SK-N-SH treated with all-trans-retinoic acid at 6 μM for 48 hours (cell line): ENCODE measurements around the gene IFI27.
"Not testable (repeated sequence)": the region's sequence is repeated elsewhere in the genome, so short reads cannot be mapped to it uniquely, and the experiment has no call there.

Experiments
- ARNTL ChIP-seq: fragments of 450-650 bp; formaldehyde crosslinking; IDR thresholded peaks from 2 replicates; pipeline ENCODE4 v1.5.0; 2020; ENCODE audit warnings: low read depth, mild to moderate bottlenecking, moderate library complexity, borderline replicate concordance
- GLIS3 ChIP-seq: fragments of 250-450 bp; sonication (Bioruptor Pico); IDR thresholded peaks from 2 replicates; pipeline ENCODE4 v1.5.0; 2020; ENCODE audit warnings: mild to moderate bottlenecking, moderate library complexity
- PPARA ChIP-seq: fragments of 250-450 bp; sonication (Bioruptor Pico); IDR thresholded peaks from 2 replicates; pipeline ENCODE4 v1.5.0; 2020; ENCODE audit warnings: mild to moderate bottlenecking, borderline replicate concordance
- TCF4 ChIP-seq: fragments of 250-450 bp; sonication (Bioruptor Pico); IDR thresholded peaks from 2 replicates; pipeline ENCODE4 v1.8.0; 2021; ENCODE audit warnings: mild to moderate bottlenecking, moderate library complexity, borderline replicate concordance
- TOX ChIP-seq: fragments of 250-450 bp; sonication (Bioruptor Pico); IDR thresholded peaks from 2 replicates; pipeline ENCODE4 v1.8.0; 2021; ENCODE audit warnings: mild to moderate bottlenecking, moderate library complexity, borderline replicate concordance
- ZFP3 ChIP-seq: fragments of 250-450 bp; sonication (Bioruptor Pico); IDR thresholded peaks from 2 replicates; pipeline ENCODE4 v1.5.0; 2020; ENCODE audit warnings: mild to moderate bottlenecking, moderate library complexity
- ZFP30 ChIP-seq: fragments of 450-650 bp; formaldehyde crosslinking; IDR thresholded peaks from 2 replicates; pipeline ENCODE4 v1.5.0; 2022; ENCODE audit warnings: mild to moderate bottlenecking, moderate library complexity
- ZNF70 ChIP-seq: fragments of 450-650 bp; formaldehyde crosslinking; IDR thresholded peaks from 2 replicates; pipeline ENCODE4 v1.5.0; 2020; ENCODE audit warnings: mild to moderate bottlenecking, moderate library complexity
- TF ChIP-seq, protein P1 (sequence below): fragments of 250-450 bp; sonication (Bioruptor Pico); IDR thresholded peaks from 2 replicates; pipeline ENCODE4 v1.5.0; 2020; ENCODE audit warnings: mild to moderate bottlenecking, moderate library complexity
- TF ChIP-seq, protein P2 (sequence below): fragments of 250-450 bp; sonication (Bioruptor Pico); IDR thresholded peaks from 2 replicates; pipeline ENCODE4 v1.8.0; 2020; ENCODE audit warnings: mild to moderate bottlenecking, moderate library complexity, borderline replicate concordance
- TF ChIP-seq, protein P3 (sequence below): fragments of 250-450 bp; sonication (Bioruptor Pico); IDR thresholded peaks from 2 replicates; pipeline ENCODE4 v1.5.1; 2021; ENCODE audit warnings: mild to moderate bottlenecking, moderate library complexity
- TF ChIP-seq, protein P4 (sequence below): fragments of 250-450 bp; sonication (Bioruptor Pico); IDR thresholded peaks from 2 replicates; pipeline ENCODE4 v1.5.1; 2020; ENCODE audit warnings: low read depth, mild to moderate bottlenecking, moderate library complexity

DNA sequence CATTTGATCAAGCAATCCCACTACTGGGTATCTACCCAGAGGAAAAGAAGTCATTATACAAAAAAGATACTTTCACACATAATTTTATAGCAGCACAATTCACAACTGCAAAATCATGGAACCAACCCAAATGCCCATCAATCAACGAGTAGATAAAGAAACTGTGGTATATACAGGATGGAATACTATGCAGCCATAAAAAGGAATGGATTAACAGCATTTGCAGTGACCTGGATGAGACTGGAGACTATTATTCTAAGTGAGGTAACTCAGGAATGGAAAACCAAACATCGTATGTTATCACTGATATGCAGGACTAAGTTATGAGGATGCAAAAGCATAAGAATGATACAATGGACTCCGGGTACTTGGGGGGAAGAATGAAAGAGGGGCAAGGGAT, 38.5 kb upstream of the IFI27 start:
- not testable (repeated sequence) for TF ChIP-seq TCF4 (CRISPR knock-in tag); GLIS3 (CRISPR knock-in tag); ZFP30; ARNTL (CRISPR knock-in tag); ZNF70 (CRISPR knock-in tag); ZFP3 (CRISPR knock-in tag); TOX (CRISPR knock-in tag); PPARA
- TF ChIP-seq, protein P1, sequence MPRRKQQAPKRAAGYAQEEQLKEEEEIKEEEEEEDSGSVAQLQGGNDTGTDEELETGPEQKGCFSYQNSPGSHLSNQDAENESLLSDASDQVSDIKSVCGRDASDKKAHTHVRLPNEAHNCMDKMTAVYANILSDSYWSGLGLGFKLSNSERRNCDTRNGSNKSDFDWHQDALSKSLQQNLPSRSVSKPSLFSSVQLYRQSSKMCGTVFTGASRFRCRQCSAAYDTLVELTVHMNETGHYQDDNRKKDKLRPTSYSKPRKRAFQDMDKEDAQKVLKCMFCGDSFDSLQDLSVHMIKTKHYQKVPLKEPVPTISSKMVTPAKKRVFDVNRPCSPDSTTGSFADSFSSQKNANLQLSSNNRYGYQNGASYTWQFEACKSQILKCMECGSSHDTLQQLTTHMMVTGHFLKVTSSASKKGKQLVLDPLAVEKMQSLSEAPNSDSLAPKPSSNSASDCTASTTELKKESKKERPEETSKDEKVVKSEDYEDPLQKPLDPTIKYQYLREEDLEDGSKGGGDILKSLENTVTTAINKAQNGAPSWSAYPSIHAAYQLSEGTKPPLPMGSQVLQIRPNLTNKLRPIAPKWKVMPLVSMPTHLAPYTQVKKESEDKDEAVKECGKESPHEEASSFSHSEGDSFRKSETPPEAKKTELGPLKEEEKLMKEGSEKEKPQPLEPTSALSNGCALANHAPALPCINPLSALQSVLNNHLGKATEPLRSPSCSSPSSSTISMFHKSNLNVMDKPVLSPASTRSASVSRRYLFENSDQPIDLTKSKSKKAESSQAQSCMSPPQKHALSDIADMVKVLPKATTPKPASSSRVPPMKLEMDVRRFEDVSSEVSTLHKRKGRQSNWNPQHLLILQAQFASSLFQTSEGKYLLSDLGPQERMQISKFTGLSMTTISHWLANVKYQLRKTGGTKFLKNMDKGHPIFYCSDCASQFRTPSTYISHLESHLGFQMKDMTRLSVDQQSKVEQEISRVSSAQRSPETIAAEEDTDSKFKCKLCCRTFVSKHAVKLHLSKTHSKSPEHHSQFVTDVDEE (CRISPR knock-in tag), result not testable (repeated sequence)
- TF ChIP-seq, protein P2, sequence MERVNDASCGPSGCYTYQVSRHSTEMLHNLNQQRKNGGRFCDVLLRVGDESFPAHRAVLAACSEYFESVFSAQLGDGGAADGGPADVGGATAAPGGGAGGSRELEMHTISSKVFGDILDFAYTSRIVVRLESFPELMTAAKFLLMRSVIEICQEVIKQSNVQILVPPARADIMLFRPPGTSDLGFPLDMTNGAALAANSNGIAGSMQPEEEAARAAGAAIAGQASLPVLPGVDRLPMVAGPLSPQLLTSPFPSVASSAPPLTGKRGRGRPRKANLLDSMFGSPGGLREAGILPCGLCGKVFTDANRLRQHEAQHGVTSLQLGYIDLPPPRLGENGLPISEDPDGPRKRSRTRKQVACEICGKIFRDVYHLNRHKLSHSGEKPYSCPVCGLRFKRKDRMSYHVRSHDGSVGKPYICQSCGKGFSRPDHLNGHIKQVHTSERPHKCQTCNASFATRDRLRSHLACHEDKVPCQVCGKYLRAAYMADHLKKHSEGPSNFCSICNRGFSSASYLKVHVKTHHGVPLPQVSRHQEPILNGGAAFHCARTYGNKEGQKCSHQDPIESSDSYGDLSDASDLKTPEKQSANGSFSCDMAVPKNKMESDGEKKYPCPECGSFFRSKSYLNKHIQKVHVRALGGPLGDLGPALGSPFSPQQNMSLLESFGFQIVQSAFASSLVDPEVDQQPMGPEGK, result not testable (repeated sequence)
- TF ChIP-seq, protein P3, sequence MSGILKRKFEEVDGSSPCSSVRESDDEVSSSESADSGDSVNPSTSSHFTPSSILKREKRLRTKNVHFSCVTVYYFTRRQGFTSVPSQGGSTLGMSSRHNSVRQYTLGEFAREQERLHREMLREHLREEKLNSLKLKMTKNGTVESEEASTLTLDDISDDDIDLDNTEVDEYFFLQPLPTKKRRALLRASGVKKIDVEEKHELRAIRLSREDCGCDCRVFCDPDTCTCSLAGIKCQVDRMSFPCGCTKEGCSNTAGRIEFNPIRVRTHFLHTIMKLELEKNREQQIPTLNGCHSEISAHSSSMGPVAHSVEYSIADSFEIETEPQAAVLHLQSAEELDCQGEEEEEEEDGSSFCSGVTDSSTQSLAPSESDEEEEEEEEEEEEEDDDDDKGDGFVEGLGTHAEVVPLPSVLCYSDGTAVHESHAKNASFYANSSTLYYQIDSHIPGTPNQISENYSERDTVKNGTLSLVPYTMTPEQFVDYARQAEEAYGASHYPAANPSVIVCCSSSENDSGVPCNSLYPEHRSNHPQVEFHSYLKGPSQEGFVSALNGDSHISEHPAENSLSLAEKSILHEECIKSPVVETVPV (CRISPR knock-in tag), result not testable (repeated sequence)
- TF ChIP-seq, protein P4, sequence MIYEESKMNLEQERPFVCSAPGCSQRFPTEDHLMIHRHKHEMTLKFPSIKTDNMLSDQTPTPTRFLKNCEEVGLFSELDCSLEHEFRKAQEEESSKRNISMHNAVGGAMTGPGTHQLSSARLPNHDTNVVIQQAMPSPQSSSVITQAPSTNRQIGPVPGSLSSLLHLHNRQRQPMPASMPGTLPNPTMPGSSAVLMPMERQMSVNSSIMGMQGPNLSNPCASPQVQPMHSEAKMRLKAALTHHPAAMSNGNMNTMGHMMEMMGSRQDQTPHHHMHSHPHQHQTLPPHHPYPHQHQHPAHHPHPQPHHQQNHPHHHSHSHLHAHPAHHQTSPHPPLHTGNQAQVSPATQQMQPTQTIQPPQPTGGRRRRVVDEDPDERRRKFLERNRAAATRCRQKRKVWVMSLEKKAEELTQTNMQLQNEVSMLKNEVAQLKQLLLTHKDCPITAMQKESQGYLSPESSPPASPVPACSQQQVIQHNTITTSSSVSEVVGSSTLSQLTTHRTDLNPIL, result not testable (repeated sequence)
